HG03060 (cell line): ENCODE results near the gene EVA1B.

Experiments used
- ATAC-seq: cut with Tn5 transposase; IDR thresholded peaks from one replicate; pipeline ENCODE4 v1.9.1; 2021; ENCODE audit warnings: low read depth, moderate number of reproducible peaks; ENCODE audit not compliant: unreplicated experiment

The EVA1B gene

GRCh38 chr1:36285443-36286101, 37.9 kb downstream of the EVA1B start:
- no peak for ATAC-seq

- no peak for ATAC-seq
Observed at GRCh38 chr1:36284517-36284916, 38.9 kb downstream of the EVA1B start.

- no peak for ATAC-seq
Observed at GRCh38 chr1:36284061-36284460, 39.4 kb downstream of the EVA1B start.

- ATAC-seq: no peak
Observed at GRCh38 chr1:36279789-36280296, 43.6 kb downstream of the EVA1B start.

- no peak for ATAC-seq
Observed at GRCh38 chr1:36279110-36279788, 44.2 kb downstream of the EVA1B start.

GRCh38 chr1:36276688-36277087, 46.8 kb downstream of the EVA1B start:
- no peak for ATAC-seq

GRCh38 chr1:36274201-36274600, 49.2 kb downstream of the EVA1B start:
- no peak for ATAC-seq

- ATAC-seq: no peak
Observed at GRCh38 chr1:36273024-36273423, 50.4 kb downstream of the EVA1B start.
